K562 (cell line): ENCODE data around the gene ST14. TPM values are rescaled to one million over a fixed set of nuclear protein-coding genes. Genes with fewer than 3 reads are reported as not detected.

Experiments
- ATAC-seq: fragments of 200-7000 bp; cut with Tn5 transposase; 3 replicates; pipeline ENCODE4 v1.9.1; 2020; ENCODE audit warnings: moderate library complexity
- BruUV-seq: library from RNA; stranded (reverse); fragments of 400-500 nt; replicated peaks from 2 replicates; lab custom pipeline; 2021; lab: Mats Ljungman, UMichigan
- CTCF ChIA-PET: fragments of 300-600 bp; formaldehyde crosslinking; extraction: SDS; loops from one replicate; lab custom pipeline; 2021; ENCODE audit warnings: low intra/inter-chr PET ratio; lab: Yijun Ruan, JAX
- POLR2A ChIA-PET: fragments of 300-600, 350-650 bp; sonication (Branson Sonifier 250); formaldehyde crosslinking; extraction: SDS; loops from one replicate; lab custom pipeline; 2021; ENCODE audit warnings: antibody characterized with exemption, inconsistent platforms; lab: Yijun Ruan, JAX
- DNase-seq, 4 experiments: peaks; one replicate each; pipeline versions ENCODE4 v3.0.0 to v3.0.0-alpha.2; 2011 to 2018; ENCODE audit warnings: low spot score in 3 of 4, mixed read lengths in 3 of 4; ENCODE audit errors: extremely low read depth in 1 of 4
- FAIRE-seq: peaks from 2 replicates; lab custom pipeline; 2011; peaks lifted over from hg19 to GRCh38; lab: Jason Lieb, UNC
- H2AFZ ChIP-seq: 2 replicates; pipeline ENCODE4 v1.6.0; 2011; ENCODE audit warnings: low read depth, low read length, control low read depth, inconsistent platforms
- H3K27ac ChIP-seq: fragments of 200-600 bp; 3 replicates; pipeline ENCODE4 v1.8.0; 2011; ENCODE audit warnings: low read depth, mild to moderate bottlenecking, control low read depth, inconsistent platforms, low read length, moderate library complexity, mixed read lengths; ENCODE audit errors: extremely low read depth
- H3K27me3 ChIP-seq, 2 experiments: fragments of 300-600 bp in 1 of 2; 2 replicates in 1 of 2; 3 replicates in 1 of 2; pipeline versions ENCODE4 v1.6.0 to v1.8.0; 2011; ENCODE audit warnings: inconsistent platforms in 2 of 2, low read length in 2 of 2, mild to moderate bottlenecking in 1 of 2, mixed read lengths in 1 of 2, moderate library complexity in 1 of 2; ENCODE audit not compliant: control insufficient read depth in 2 of 2, insufficient read depth in 2 of 2
- H3K36me3 ChIP-seq: fragments of 300-600 bp; 3 replicates; pipeline ENCODE4 v1.8.0; 2011; ENCODE audit warnings: mild to moderate bottlenecking, low read length, inconsistent platforms; ENCODE audit not compliant: control insufficient read depth, insufficient read depth
- H3K4me1 ChIP-seq, 2 experiments: fragments of 200-600 bp in 1 of 2; replicated peaks in 1 of 2; 2 replicates in 1 of 2; 3 replicates in 1 of 2; pipeline versions ENCODE4 v1.5.1 to v1.8.0; 2011; ENCODE audit warnings: inconsistent platforms in 2 of 2, low read length in 2 of 2, mild to moderate bottlenecking in 1 of 2, mixed read lengths in 1 of 2, moderate library complexity in 1 of 2; ENCODE audit not compliant: control insufficient read depth in 2 of 2, insufficient read depth in 2 of 2
- H3K4me2 ChIP-seq: 2 replicates; pipeline ENCODE4 v1.6.1; 2011; ENCODE audit warnings: low read length, control low read depth, inconsistent platforms, mixed read lengths; ENCODE audit not compliant: insufficient read depth
- H3K4me3 ChIP-seq: fragments of 200-600 bp; sonication (generic), shearing (Covaris generic); 2 replicates; pipeline ENCODE4 v1.5.1; 2016; ENCODE audit warnings: control low read depth, inconsistent platforms
- H3K79me2 ChIP-seq: fragments of 200-600 bp; 3 replicates; pipeline ENCODE4 v1.8.0; 2011; ENCODE audit warnings: low read length, inconsistent platforms; ENCODE audit not compliant: control insufficient read depth, insufficient read depth
- H3K9ac ChIP-seq, 2 experiments: 2 replicates each; pipeline versions ENCODE4 v1.6.0 to v1.6.1; 2011; ENCODE audit warnings: low read depth in 2 of 2, low read length in 2 of 2, control low read depth in 1 of 2, inconsistent platforms in 1 of 2, mild to moderate bottlenecking in 1 of 2, mixed read lengths in 1 of 2; ENCODE audit not compliant: insufficient read depth in 1 of 2
- H3K9me1 ChIP-seq: one replicate; pipeline ENCODE4 v1.6.0; 2011; ENCODE audit warnings: inconsistent platforms, mild to moderate bottlenecking, low read length, moderate library complexity; ENCODE audit not compliant: control insufficient read depth, insufficient read depth
- H3K9me3 ChIP-seq: replicated peaks from 2 replicates; pipeline ENCODE4 v1.5.1; 2011; ENCODE audit warnings: low read depth, low read length, inconsistent platforms; ENCODE audit not compliant: control insufficient read depth, insufficient read depth
- H4K20me1 ChIP-seq: replicated peaks from 2 replicates; pipeline ENCODE4 v1.6.1; 2011; ENCODE audit warnings: low read length, inconsistent platforms, mixed read lengths; ENCODE audit not compliant: control insufficient read depth, insufficient read depth
- CBX5 ChIP-seq: IDR thresholded peaks from 2 replicates; pipeline ENCODE4 v1.6.1; 2014; ENCODE audit warnings: low read depth, borderline replicate concordance
- CCAR2 ChIP-seq: fragments of 200-400 bp; formaldehyde crosslinking; IDR thresholded peaks from 2 replicates; pipeline ENCODE4 v1.6.1; 2017; ENCODE audit warnings: mild to moderate bottlenecking, low read depth, low read length
- DACH1 ChIP-seq: fragments of 450-650 bp; IDR thresholded peaks from 2 replicates; pipeline ENCODE4 v1.6.1; 2018; ENCODE audit not compliant: partially characterized antibody
- E2F3 ChIP-seq: fragments of 250-450 bp; sonication (Bioruptor Pico); IDR thresholded peaks from 2 replicates; pipeline ENCODE4 v1.4.0; 2020; ENCODE audit warnings: mild to moderate bottlenecking
- MED1 ChIP-seq: sonication (generic); formaldehyde crosslinking; IDR thresholded peaks from 2 replicates; pipeline ENCODE4 v1.8.1; 2023; ENCODE audit warnings: missing genetic modification reagents, borderline replicate concordance
- POLR2A ChIP-seq: fragments of 450-650 bp; conservative IDR thresholded peaks from 2 replicates; pipeline ENCODE4 v1.6.1; 2016
- POLR3G ChIP-seq: IDR thresholded peaks from 2 replicates; pipeline ENCODE4 v1.6.1; 2011; ENCODE audit not compliant: insufficient read length, insufficient replicate concordance; ENCODE audit errors: extremely low read depth
- SP1 ChIP-seq: sonication (generic); formaldehyde crosslinking; IDR thresholded peaks from 2 replicates; pipeline ENCODE4 v1.8.1; 2022; ENCODE audit warnings: mild to moderate bottlenecking, missing genetic modification reagents
- ZNF239 ChIP-seq: fragments of 250-450 bp; sonication (Bioruptor Pico); IDR thresholded peaks from 2 replicates; pipeline ENCODE4 v1.4.0; 2020; ENCODE audit warnings: mild to moderate bottlenecking
- ZNF3 ChIP-seq: fragments of 250-450 bp; sonication (Bioruptor Pico); IDR thresholded peaks from 2 replicates; pipeline ENCODE4 v1.5.0; 2021; ENCODE audit warnings: mild to moderate bottlenecking, moderate library complexity
- WGBS: fragments of 100-300 bp; shearing (Covaris generic); methylation state at CpG from one replicate; pipeline ENCODE4 v1.1.6; 2016; ENCODE audit warnings: low coverage, mixed read lengths; ENCODE audit not compliant: insufficient coverage; ENCODE audit errors: missing lambda C conversion rate; 5-methylcytosine and 5-hydroxymethylcytosine counted together
- in situ Hi-C: fragments of 300-500 bp; cut with MboI; formaldehyde crosslinking; loops from 4 replicates; pipeline ENCODE4 v1.15.0; 2018; ENCODE audit warnings: inconsistent platforms, mixed read lengths
- intact Hi-C: fragments of 100-400 bp; cut with micrococcal nuclease; formaldehyde crosslinking; loops from 2 replicates; pipeline ENCODE4 v1.14.2; 2022
- polyA plus RNA-seq, 8 experiments: library from polyadenylated mRNA; depleted of rRNA in 4 of 8; stranded (reverse) in 5 of 8; unstranded in 3 of 8; fragments of >200 nt; fragmentation: Nextera tagmentation in 2 of 8; fragmentation: Illumina TruSeq in 1 of 8; extraction: Ambion mirVana in 2 of 8; extraction: Trizol in 1 of 8; gene quantifications; 2 replicates each; pipeline versions ENCODE4 v1.2.1 to v1.2.3, GENCODE V29; 2011 to 2014; ENCODE audit warnings: inconsistent platforms in 1 of 8, missing spikeins in 1 of 8
- total RNA-seq, 7 experiments: library from RNA; depleted of rRNA in 6 of 7; stranded (reverse); fragments of >200 nt in 6 of 7; fragmentation: Illumina TruSeq in 2 of 7; extraction: Trizol in 2 of 7; gene quantifications; 2 replicates each; pipeline versions ENCODE4 v1.2.1 to v1.2.3, GENCODE V29; 2011 to 2021; ENCODE audit warnings: low replicate concordance in 1 of 7
- TF ChIP-seq, protein P1 (sequence below): sonication (generic); formaldehyde crosslinking; IDR thresholded peaks from 2 replicates; pipeline ENCODE4 v1.8.1; 2023; ENCODE audit warnings: mild to moderate bottlenecking, missing genetic modification reagents
- TF ChIP-seq, protein P2 (sequence below), 2 experiments: fragments of 250-450 bp in 1 of 2; fragments of 450-650 bp in 1 of 2; sonication (Bioruptor Pico) in 1 of 2; IDR thresholded peaks; 2 replicates each; pipeline versions ENCODE4 v1.6.1 to v1.8.0; 2016 to 2021; ENCODE audit warnings: mild to moderate bottlenecking in 2 of 2, moderate library complexity in 2 of 2, missing compliant biosample characterization in 1 of 2, missing genetic modification characterization in 1 of 2
- TF ChIP-seq, protein P3 (sequence below), 2 experiments: IDR thresholded peaks; 2 replicates each; pipeline ENCODE4 v1.6.1; 2012; ENCODE audit warnings: improper control_type of control experiment in 2 of 2, low read depth in 2 of 2, low read length in 2 of 2, borderline replicate concordance in 1 of 2

ST14 gene
- total and polyA plus RNA-seq, 9 of the 15 experiments (the other 6 are each of a cell fraction or from before 2014, with no cell fraction given), result 0.08 to 0.20 TPM; not detected in 7

DNA sequence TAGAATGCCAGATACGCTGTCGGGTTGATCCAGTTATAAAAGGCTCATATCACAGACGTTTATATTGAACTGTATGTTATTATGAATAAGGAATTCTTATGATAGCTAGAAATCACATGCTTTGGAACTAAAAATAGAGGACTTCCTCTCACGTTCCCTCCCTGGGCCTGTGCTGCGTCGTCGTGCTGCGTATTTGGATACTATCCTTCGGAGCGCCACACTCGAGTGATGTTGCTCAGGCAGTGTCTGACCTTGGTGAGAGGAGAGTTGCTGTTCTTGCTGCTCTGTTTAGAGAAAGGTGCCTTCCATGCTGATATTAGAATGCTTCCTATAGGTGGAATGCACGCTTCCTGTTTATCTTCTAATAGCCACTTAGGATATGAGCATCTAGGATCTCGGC is 20.2 kb upstream of the ST14 start:
- H3K9ac ChIP-seq, result no peak overlapping the region
- no peaks in the 10 kb centered on the region for H3K27me3 ChIP-seq
- no TSS peak for BruUV-seq
- H3K9me1 ChIP-seq, result no peaks in the 10 kb centered on the region
- no peaks in the 10 kb centered on the region for H4K20me1 ChIP-seq
- no peak overlapping the region for H2AFZ ChIP-seq
- H3K4me2 ChIP-seq, result no peak overlapping the region
- no peaks in the 10 kb centered on the region for H3K4me1 ChIP-seq
- H3K79me2 ChIP-seq, result no peaks in the 10 kb centered on the region
- no peaks in the 10 kb centered on the region for H3K9me3 ChIP-seq
- DNase-seq (no peak), ATAC-seq (no peak), FAIRE-seq (no peak)
- ChIA-PET CTCF (no interaction called here), POLR2A (interaction anchor here (1.3 kb wide), 1 partner anchor 12 kb away, joined by 3 read pairs; no protein-coding TSS in a partner anchor)
- in situ Hi-C loops, result no loop called here
- no peak overlapping the region for H3K4me3 ChIP-seq
- H3K27ac ChIP-seq, result no peak overlapping the region
- 88% methylated on average over 13 of the region's 13 CpGs for WGBS
- TF ChIP-seq MED1, result no peak
- no peak for TF ChIP-seq ZNF239
- no peak for TF ChIP-seq POLR3G
- TF ChIP-seq DACH1, result no peak
- TF ChIP-seq, protein P1, sequence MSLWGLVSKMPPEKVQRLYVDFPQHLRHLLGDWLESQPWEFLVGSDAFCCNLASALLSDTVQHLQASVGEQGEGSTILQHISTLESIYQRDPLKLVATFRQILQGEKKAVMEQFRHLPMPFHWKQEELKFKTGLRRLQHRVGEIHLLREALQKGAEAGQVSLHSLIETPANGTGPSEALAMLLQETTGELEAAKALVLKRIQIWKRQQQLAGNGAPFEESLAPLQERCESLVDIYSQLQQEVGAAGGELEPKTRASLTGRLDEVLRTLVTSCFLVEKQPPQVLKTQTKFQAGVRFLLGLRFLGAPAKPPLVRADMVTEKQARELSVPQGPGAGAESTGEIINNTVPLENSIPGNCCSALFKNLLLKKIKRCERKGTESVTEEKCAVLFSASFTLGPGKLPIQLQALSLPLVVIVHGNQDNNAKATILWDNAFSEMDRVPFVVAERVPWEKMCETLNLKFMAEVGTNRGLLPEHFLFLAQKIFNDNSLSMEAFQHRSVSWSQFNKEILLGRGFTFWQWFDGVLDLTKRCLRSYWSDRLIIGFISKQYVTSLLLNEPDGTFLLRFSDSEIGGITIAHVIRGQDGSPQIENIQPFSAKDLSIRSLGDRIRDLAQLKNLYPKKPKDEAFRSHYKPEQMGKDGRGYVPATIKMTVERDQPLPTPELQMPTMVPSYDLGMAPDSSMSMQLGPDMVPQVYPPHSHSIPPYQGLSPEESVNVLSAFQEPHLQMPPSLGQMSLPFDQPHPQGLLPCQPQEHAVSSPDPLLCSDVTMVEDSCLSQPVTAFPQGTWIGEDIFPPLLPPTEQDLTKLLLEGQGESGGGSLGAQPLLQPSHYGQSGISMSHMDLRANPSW, result no peak
- TF ChIP-seq, protein P2, sequence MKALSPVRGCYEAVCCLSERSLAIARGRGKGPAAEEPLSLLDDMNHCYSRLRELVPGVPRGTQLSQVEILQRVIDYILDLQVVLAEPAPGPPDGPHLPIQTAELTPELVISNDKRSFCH (CRISPR knock-in tag; IDR thresholded peaks at IDR 0.05), result no peak
- TF ChIP-seq, protein P2 (tag; IDR thresholded peaks at IDR 0.05), result no peak
- no peak for TF ChIP-seq SP1 (CRISPR knock-in tag)
- TF ChIP-seq POLR2A, result no peak
- no peak for TF ChIP-seq E2F3 (CRISPR knock-in tag)
- no peak for TF ChIP-seq CCAR2
- no peak for TF ChIP-seq ZNF3 (CRISPR knock-in tag)
- no peak for TF ChIP-seq CBX5
- TF ChIP-seq, protein P3, sequence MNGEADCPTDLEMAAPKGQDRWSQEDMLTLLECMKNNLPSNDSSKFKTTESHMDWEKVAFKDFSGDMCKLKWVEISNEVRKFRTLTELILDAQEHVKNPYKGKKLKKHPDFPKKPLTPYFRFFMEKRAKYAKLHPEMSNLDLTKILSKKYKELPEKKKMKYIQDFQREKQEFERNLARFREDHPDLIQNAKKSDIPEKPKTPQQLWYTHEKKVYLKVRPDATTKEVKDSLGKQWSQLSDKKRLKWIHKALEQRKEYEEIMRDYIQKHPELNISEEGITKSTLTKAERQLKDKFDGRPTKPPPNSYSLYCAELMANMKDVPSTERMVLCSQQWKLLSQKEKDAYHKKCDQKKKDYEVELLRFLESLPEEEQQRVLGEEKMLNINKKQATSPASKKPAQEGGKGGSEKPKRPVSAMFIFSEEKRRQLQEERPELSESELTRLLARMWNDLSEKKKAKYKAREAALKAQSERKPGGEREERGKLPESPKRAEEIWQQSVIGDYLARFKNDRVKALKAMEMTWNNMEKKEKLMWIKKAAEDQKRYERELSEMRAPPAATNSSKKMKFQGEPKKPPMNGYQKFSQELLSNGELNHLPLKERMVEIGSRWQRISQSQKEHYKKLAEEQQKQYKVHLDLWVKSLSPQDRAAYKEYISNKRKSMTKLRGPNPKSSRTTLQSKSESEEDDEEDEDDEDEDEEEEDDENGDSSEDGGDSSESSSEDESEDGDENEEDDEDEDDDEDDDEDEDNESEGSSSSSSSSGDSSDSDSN (IDR thresholded peaks at IDR 0.05; ENCODE audit: borderline replicate concordance in 1 of 2, low read depth in 2 of 2, low read length in 2 of 2), result no peak
- peaks cover 89% of the 10 kb centered on the region; the same call in 2 of the 3 replicates for H3K36me3 ChIP-seq
- intact Hi-C loops, result loop anchor here (10.0 kb wide), 1 partner anchor 355 kb away; no protein-coding TSS in a partner anchor
